H1 (cell line): Measurements from ENCODE around the gene WNT9A. TPM values are rescaled to one million over a fixed set of nuclear protein-coding genes. Genes with fewer than 3 reads are reported as not detected.

Experiments
- ASH2L ChIP-seq: fragments of 200-600, 300-600 bp; sonication (generic); IDR thresholded peaks from one replicate; pipeline ENCODE4 v1.7.1; 2017; ENCODE audit warnings: low read length
- EP300 ChIP-seq, 2 experiments: IDR thresholded peaks; 1 replicate in 1 of 2; 2 replicates in 1 of 2; pipeline ENCODE4 v1.6.1; 2011 to 2012; ENCODE audit warnings: low read depth in 2 of 2, low read length in 2 of 2, mild to moderate bottlenecking in 2 of 2, borderline replicate concordance in 1 of 2, inconsistent platforms in 1 of 2, moderate library complexity in 1 of 2
- HDAC2 ChIP-seq, 2 experiments: fragments of 300-600 bp in 1 of 2; sonication (generic) in 1 of 2; IDR thresholded peaks; 2 replicates each; pipeline ENCODE4 v1.6.1; 2011 to 2012; ENCODE audit warnings: low read depth in 2 of 2, low read length in 2 of 2, mild to moderate bottlenecking in 2 of 2, moderate library complexity in 2 of 2, borderline replicate concordance in 1 of 2, inconsistent platforms in 1 of 2
- KDM4A ChIP-seq: IDR thresholded peaks from one replicate; pipeline ENCODE4 v1.7.1; 2012; ENCODE audit warnings: low read depth, mild to moderate bottlenecking, moderate library complexity, low read length, inconsistent platforms; ENCODE audit not compliant: severe bottlenecking
- SAP30 ChIP-seq: fragments of 300-600 bp; sonication (generic); IDR thresholded peaks from 2 replicates; pipeline ENCODE4 v1.7.1; 2012; ENCODE audit warnings: low read length, moderate library complexity, mild to moderate bottlenecking, inconsistent platforms; ENCODE audit not compliant: insufficient read depth, insufficient replicate concordance
- SIN3A ChIP-seq, 2 experiments: IDR thresholded peaks in 1 of 2; conservative IDR thresholded peaks in 1 of 2; 2 replicates each; pipeline ENCODE4 v1.6.1; 2011 to 2012; ENCODE audit warnings: low read length in 2 of 2, improper control_type of control experiment in 1 of 2, low read depth in 1 of 2, mild to moderate bottlenecking in 1 of 2
- polyA plus RNA-seq, 7 experiments: library from polyadenylated mRNA; depleted of rRNA in 3 of 7; stranded (reverse) in 5 of 7; unstranded in 2 of 7; fragments of >200 nt in 5 of 7; fragments of 200-250 nt in 2 of 7; gene quantifications; 1 replicate in 5 of 7; 2 replicates in 1 of 7; 4 replicates in 1 of 7; pipeline versions ENCODE4 v1.2.1 to v1.2.3, GENCODE V29; 2011 to 2013; ENCODE audit warnings: missing spikeins in 2 of 7, mixed read lengths in 2 of 7
- total RNA-seq: library from RNA; stranded (reverse); fragmentation: NEBNext Ultra II Directional; extraction: Animal tissue kit (Norgen Biotek cat#: 25700); gene quantifications from 2 replicates; pipeline ENCODE4 v1.2.1, GENCODE V29; 2021

Gene WNT9A
- total and polyA plus RNA-seq, 2 of the 8 experiments (the other 6 are each of a cell fraction or from before 2014, with no cell fraction given): 1.1 to 1.5 TPM

DNA sequence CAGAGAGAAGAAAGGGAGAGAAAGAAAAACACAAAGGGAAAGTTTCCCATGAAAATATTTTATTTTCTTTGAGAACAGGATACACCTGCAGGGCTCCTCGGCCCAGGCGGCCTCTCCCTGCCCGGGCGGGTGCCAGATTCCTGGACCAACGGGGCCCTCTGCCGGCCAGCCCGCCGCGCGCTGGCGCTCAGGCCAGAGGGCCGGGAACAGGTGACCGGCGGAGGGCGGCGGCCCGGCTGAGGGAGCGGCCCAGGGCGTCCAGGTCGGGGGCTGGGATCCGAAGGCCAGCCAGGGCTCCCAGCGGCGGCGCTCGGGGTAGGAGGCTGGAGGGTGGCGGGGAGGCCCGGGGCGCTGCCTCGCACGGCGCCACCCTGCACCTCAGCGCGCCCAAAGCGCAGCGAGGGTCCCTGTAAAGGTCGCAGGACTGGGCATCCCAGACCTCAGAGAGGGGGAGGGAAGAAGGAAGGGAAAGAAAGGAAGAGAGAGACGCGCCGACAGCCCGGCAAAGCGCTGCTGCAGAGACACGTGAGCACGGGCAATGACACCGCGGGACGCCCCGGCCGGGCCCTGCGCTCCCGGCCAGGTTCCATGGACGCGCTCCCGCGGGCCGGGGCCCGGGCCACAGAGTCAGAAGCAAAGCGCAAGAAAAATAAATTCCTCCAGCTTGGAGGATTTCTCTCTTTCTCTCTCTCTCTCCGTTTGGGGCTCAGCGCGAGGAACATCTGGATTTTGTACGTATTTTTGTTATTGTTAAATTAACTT, 927 bp downstream of the WNT9A start (continued):
- peak; percentile 38 for TF ChIP-seq KDM4A
- TF ChIP-seq SIN3A (conservative IDR thresholded peaks at IDR 0.05 in 1 of 2, IDR thresholded peaks at IDR 0.05 in 1 of 2; ENCODE audit: low read depth in 1 of 2, low read length in 2 of 2): 0 out of 4 replicates have a peak, but pooled peaks of 1 of the 2 experiments have one; percentile 18
- peak in 1 of 2 experiments; percentile 94; a peak in 1 of 3 replicates for TF ChIP-seq EP300 (IDR thresholded peaks at IDR 0.05; ENCODE audit: borderline replicate concordance in 1 of 2, low read depth in 2 of 2, low read length in 2 of 2)
- TF ChIP-seq ASH2L: peak; percentile 15
- 0 out of 4 replicates have a peak, but pooled peaks of 1 of the 2 experiments have one; percentile 47 for TF ChIP-seq HDAC2 (IDR thresholded peaks at IDR 0.05; ENCODE audit: borderline replicate concordance in 1 of 2, low read depth in 2 of 2, low read length in 2 of 2)
- no peak for TF ChIP-seq SAP30
